Vagina (tissue), 2 donors: ENCODE results near the gene IRF8. TPM values are rescaled to one million over a fixed set of nuclear protein-coding genes. Genes with fewer than 3 reads are reported as not detected.

Source experiments
- DNase-seq, 2 donors: peaks; one replicate each; pipeline ENCODE4 v3.0.0-alpha.2; 2017; ENCODE audit errors: extremely low spot score in 2 of 2
- H3K27ac ChIP-seq: fragments of 200-600 bp; sonication (generic); one replicate; pipeline ENCODE4 v1.5.1; 2019
- H3K27me3 ChIP-seq: fragments of 200-600 bp; sonication (generic); one replicate; pipeline ENCODE4 v1.5.1; 2019
- H3K36me3 ChIP-seq, 2 donors: fragments of 200-600 bp; sonication (generic); one replicate each; pipeline ENCODE4 v1.5.1; 2017 to 2019
- H3K4me1 ChIP-seq: fragments of 200-600 bp; sonication (generic); one replicate; pipeline ENCODE4 v1.5.1; 2019
- H3K4me3 ChIP-seq, 2 donors: fragments of 200-600 bp; sonication (generic); 1 replicate in 1 of 2; 2 replicates in 1 of 2; pipeline ENCODE4 v1.5.1; 2016 to 2019
- H3K9me3 ChIP-seq: fragments of 200-600 bp; sonication (generic); one replicate; pipeline ENCODE4 v1.5.1; 2019
- POLR2A ChIP-seq, 2 donors: fragments of 450-650 bp; IDR thresholded peaks; one replicate each; pipeline ENCODE4 v1.6.1; 2017; ENCODE audit warnings: antibody characterized with exemption in 2 of 2, mild to moderate bottlenecking in 2 of 2, moderate library complexity in 2 of 2
- POLR2AphosphoS5 ChIP-seq, 2 donors: sonication (generic); formaldehyde crosslinking; IDR thresholded peaks; one replicate each; pipeline ENCODE4 v1.9.0; 2017; ENCODE audit warnings: antibody characterized with exemption in 2 of 2, mild to moderate bottlenecking in 2 of 2, low read depth in 1 of 2; ENCODE audit not compliant: insufficient read depth in 1 of 2
- intact Hi-C: fragments of 100-400 bp; cut with DNase I; formaldehyde crosslinking; loops from one replicate; pipeline ENCODE4 v1.15.1; 2023
- microRNA-seq: library from miRNA; unstranded; fragments of <30 nt; microRNA quantifications from one replicate; pipeline ENCODE4, GENCODE V29; 2017; ENCODE audit warnings: borderline number of aligned reads, borderline replicate concordance
- small RNA-seq: library from RNA; depleted of rRNA; stranded (forward); fragments of <200 nt; gene quantifications from one replicate; pipeline ENCODE3, GENCODE V24; 2016
- total RNA-seq: library from RNA; depleted of rRNA; stranded (reverse); fragments of >200 nt; gene quantifications from one replicate; pipeline ENCODE4 v1.2.3, GENCODE V29; 2016
- TF ChIP-seq, protein P1 (sequence below), 3 experiments: fragments of 450-650 bp in 2 of 3; fragments of 200-600 bp in 1 of 3; sonication (generic) in 1 of 3; IDR thresholded peaks; one replicate each; pipeline ENCODE4 v1.5.1; 2017 to 2019; ENCODE audit warnings: antibody characterized with exemption in 3 of 3, mild to moderate bottlenecking in 2 of 3, moderate library complexity in 2 of 3

IRF8 gene
- total RNA-seq, 1 donor from 2014 or later, result 7.6 TPM

- no peaks in the 10 kb centered on the region for H3K27me3 ChIP-seq
- no peak overlapping the region for H3K4me3 ChIP-seq
- DNase-seq, result no peak
- no peaks in the 10 kb centered on the region for H3K36me3 ChIP-seq
- intact Hi-C loops, result no loop called here
- TF ChIP-seq, protein P1, sequence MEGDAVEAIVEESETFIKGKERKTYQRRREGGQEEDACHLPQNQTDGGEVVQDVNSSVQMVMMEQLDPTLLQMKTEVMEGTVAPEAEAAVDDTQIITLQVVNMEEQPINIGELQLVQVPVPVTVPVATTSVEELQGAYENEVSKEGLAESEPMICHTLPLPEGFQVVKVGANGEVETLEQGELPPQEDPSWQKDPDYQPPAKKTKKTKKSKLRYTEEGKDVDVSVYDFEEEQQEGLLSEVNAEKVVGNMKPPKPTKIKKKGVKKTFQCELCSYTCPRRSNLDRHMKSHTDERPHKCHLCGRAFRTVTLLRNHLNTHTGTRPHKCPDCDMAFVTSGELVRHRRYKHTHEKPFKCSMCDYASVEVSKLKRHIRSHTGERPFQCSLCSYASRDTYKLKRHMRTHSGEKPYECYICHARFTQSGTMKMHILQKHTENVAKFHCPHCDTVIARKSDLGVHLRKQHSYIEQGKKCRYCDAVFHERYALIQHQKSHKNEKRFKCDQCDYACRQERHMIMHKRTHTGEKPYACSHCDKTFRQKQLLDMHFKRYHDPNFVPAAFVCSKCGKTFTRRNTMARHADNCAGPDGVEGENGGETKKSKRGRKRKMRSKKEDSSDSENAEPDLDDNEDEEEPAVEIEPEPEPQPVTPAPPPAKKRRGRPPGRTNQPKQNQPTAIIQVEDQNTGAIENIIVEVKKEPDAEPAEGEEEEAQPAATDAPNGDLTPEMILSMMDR (IDR thresholded peaks at IDR 0.05), result no peak
- TF ChIP-seq POLR2AphosphoS5 (IDR thresholded peaks at IDR 0.05; ENCODE audit: insufficient read depth in 1 of 2, low read depth in 1 of 2) (no peak), POLR2A (IDR thresholded peaks at IDR 0.05) (no peak)
- H3K27ac ChIP-seq, result no peak overlapping the region
- H3K9me3 ChIP-seq, result no peaks in the 10 kb centered on the region
- peaks cover 32% of the 10 kb centered on the region for H3K4me1 ChIP-seq
These were observed 70.6 kb downstream of the IRF8 start for GRCh38 chr16:85969591-85969990.

DNA sequence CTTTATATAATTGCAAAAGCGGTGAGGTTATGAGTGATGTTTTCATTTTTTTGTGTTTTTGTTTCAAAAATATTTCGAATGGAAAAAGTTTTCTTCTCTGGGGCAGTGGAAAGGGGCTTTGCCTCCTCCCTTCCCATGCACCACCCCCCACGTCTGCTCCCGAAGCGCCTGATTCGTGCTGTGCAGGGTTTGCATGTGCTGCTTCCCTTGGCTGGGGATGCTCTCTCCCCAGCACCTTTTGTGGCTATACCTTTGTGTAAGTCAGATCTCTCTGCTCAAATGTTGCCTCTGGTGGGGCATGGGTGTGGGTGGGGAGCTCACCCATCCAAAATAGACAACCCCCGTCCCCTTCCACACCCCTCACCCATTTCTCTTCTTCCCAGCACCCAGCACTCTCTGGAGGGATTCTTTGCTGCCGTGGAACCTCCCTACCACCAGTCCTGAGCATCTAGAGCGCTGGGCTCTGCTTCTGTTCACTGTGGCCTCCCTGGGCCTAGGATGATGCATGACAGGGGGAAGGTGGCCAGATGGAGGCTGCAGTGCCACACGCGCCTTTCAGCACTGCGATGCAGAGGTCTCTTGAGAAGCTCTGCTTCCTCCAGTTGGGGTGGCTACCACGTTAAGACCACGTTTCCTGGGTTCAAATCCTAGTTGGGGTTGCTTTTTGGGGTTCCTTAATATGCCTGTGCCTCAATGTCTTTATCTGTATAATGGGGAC, 71.2 kb downstream of the IRF8 start:
- no peak overlapping the region for H3K4me3 ChIP-seq
- DNase-seq, result no peak
- H3K4me1 ChIP-seq, result peaks cover 30% of the 10 kb centered on the region
- no peak overlapping the region for H3K27ac ChIP-seq
- intact Hi-C loops, result no loop called here
- no peaks in the 10 kb centered on the region for H3K27me3 ChIP-seq
- H3K9me3 ChIP-seq, result no peaks in the 10 kb centered on the region
- TF ChIP-seq, protein P1 (IDR thresholded peaks at IDR 0.05), result no peak
- TF ChIP-seq POLR2AphosphoS5 (IDR thresholded peaks at IDR 0.05; ENCODE audit: insufficient read depth in 1 of 2, low read depth in 1 of 2), result no peak
- TF ChIP-seq POLR2A (IDR thresholded peaks at IDR 0.05), result no peak
- no peaks in the 10 kb centered on the region for H3K36me3 ChIP-seq

GRCh38 chr16:85970738-85971137, 71.8 kb downstream of the IRF8 start:
- H3K4me3 ChIP-seq, result no peak overlapping the region
- peaks cover 30% of the 10 kb centered on the region for H3K4me1 ChIP-seq
- H3K9me3 ChIP-seq, result no peaks in the 10 kb centered on the region
- no peaks in the 10 kb centered on the region for H3K36me3 ChIP-seq
- no peak for DNase-seq
- intact Hi-C loops, result no loop called here
- no peaks in the 10 kb centered on the region for H3K27me3 ChIP-seq
- no peak for TF ChIP-seq POLR2AphosphoS5 (IDR thresholded peaks at IDR 0.05; ENCODE audit: insufficient read depth in 1 of 2, low read depth in 1 of 2)
- H3K27ac ChIP-seq, result no peak overlapping the region

Small RNAs within 50 kb of the gene (microRNA-seq; reads per million reads assigned to microRNA genes)
- gene MIR6774, result not detected

Small RNAs within 50 kb of the gene (small RNA-seq; reads per million reads assigned to genes)
- not detected for gene MIR6774

Other genes with a start within 250 kb of the IRF8 start
- 0.25 TPM for gene GINS2, start 210.2 kb upstream of the IRF8 start, total RNA-seq
- gene C16orf74, start 148.1 kb upstream of the IRF8 start, total RNA-seq, result 18.2 TPM
- gene EMC8, start 99.6 kb upstream of the IRF8 start, total RNA-seq, result 42.0 TPM
- 430 TPM for gene COX4I1, start 99.5 kb upstream of the IRF8 start, total RNA-seq